PC-9 (cell line): Measurements from ENCODE around the gene KIF2C. TPM values are rescaled to one million over a fixed set of nuclear protein-coding genes. Genes with fewer than 3 reads are reported as not detected.
"Not testable (repeated sequence)": the region's sequence is repeated elsewhere in the genome, so short reads cannot be mapped to it uniquely, and the experiment has no call there.

Source experiments
- BruUV-seq: library from RNA; stranded (reverse); fragments of 400-500 nt; replicated peaks from 2 replicates; lab custom pipeline; 2021; lab: Mats Ljungman, UMichigan
- CTCF ChIA-PET: fragments of 300-600 bp; sonication (Branson Sonifier 250); formaldehyde crosslinking; loops from one replicate; lab custom pipeline; 2022; ENCODE audit warnings: antibody characterized with exemption; lab: Charles Lee
- POLR2A ChIA-PET: fragments of 300-600 bp; sonication (Branson Sonifier 250); formaldehyde crosslinking; loops from one replicate; lab custom pipeline; 2022; ENCODE audit warnings: antibody characterized with exemption; ENCODE audit not compliant: unreplicated experiment; lab: Charles Lee
- DNase-seq, 2 experiments: peaks; one replicate each; pipeline versions ENCODE4 v3.0.0 to v3.0.0-alpha.2; 2015 to 2022; ENCODE audit warnings: mixed read lengths in 1 of 2
- H2AFZ ChIP-seq: fragments of 200-600 bp; sonication (generic); 2 replicates; pipeline ENCODE4 v1.8.1; 2017; ENCODE audit warnings: antibody characterized with exemption
- H3F3A ChIP-seq: fragments of 200-600 bp; sonication (generic); 2 replicates; pipeline ENCODE4 v1.8.1; 2017; ENCODE audit warnings: antibody characterized with exemption, mild to moderate bottlenecking, low read depth; ENCODE audit not compliant: insufficient read depth
- H3K27ac ChIP-seq: fragments of 200-600 bp; sonication (generic); 2 replicates; pipeline ENCODE4 v1.6.1; 2016; ENCODE audit warnings: mixed run types
- H3K27me3 ChIP-seq: fragments of 200-600 bp; sonication (generic); 2 replicates; pipeline ENCODE4 v1.6.1; 2016; ENCODE audit warnings: low read depth, mixed run types; ENCODE audit not compliant: insufficient read depth
- H3K36me3 ChIP-seq: fragments of 200-600 bp; sonication (generic); 2 replicates; pipeline ENCODE4 v1.6.1; 2016; ENCODE audit warnings: low read depth, mixed run types
- H3K4me1 ChIP-seq: fragments of 200-600 bp; sonication (generic); replicated peaks from 2 replicates; pipeline ENCODE4 v1.6.1; 2016; ENCODE audit warnings: mixed run types; ENCODE audit not compliant: insufficient read depth
- H3K4me2 ChIP-seq: fragments of 200-600 bp; sonication (generic); 2 replicates; pipeline ENCODE4 v1.6.1; 2017; ENCODE audit warnings: mixed run types
- H3K4me3 ChIP-seq: fragments of 200-600 bp; sonication (generic); 2 replicates; pipeline ENCODE4 v1.6.1; 2016; ENCODE audit warnings: mixed run types
- H3K79me2 ChIP-seq: fragments of 200-600 bp; sonication (generic); 2 replicates; pipeline ENCODE4 v1.6.1; 2017; ENCODE audit warnings: low read depth, mixed run types
- H3K9me2 ChIP-seq: fragments of 200-600 bp; sonication (generic); 2 replicates; pipeline ENCODE4 v1.8.1; 2017; ENCODE audit warnings: mild to moderate bottlenecking; ENCODE audit not compliant: insufficient read depth
- H3K9me3 ChIP-seq: fragments of 200-600 bp; sonication (generic); 2 replicates; pipeline ENCODE4 v1.8.1; 2016; ENCODE audit warnings: low read depth; ENCODE audit not compliant: insufficient read depth
- H4K20me1 ChIP-seq: fragments of 200-600 bp; sonication (generic); 2 replicates; pipeline ENCODE4 v1.8.1; 2017; ENCODE audit not compliant: insufficient read depth
- EZH2 ChIP-seq: fragments of 200-600 bp; sonication (generic); IDR thresholded peaks from 2 replicates; pipeline ENCODE4 v1.8.0; 2017; ENCODE audit warnings: antibody characterized with exemption, low read depth
- intact Hi-C: fragments of 100-400 bp; cut with micrococcal nuclease; formaldehyde crosslinking; loops from one replicate; pipeline ENCODE4 v1.10.0; 2022; ENCODE audit not compliant: unreplicated experiment
- total RNA-seq: library from RNA; stranded (reverse); gene quantifications from 2 replicates; pipeline ENCODE4 v1.2.3, GENCODE V29; 2021
- TF ChIP-seq, protein P1 (sequence below): fragments of 200-600 bp; sonication (generic); conservative IDR thresholded peaks from 2 replicates; pipeline ENCODE4 v1.6.1; 2017; ENCODE audit warnings: mixed run types, antibody characterized with exemption, mild to moderate bottlenecking, moderate library complexity

KIF2C gene
- total RNA-seq, 1 experiment from 2014 or later = 119 TPM

DNA sequence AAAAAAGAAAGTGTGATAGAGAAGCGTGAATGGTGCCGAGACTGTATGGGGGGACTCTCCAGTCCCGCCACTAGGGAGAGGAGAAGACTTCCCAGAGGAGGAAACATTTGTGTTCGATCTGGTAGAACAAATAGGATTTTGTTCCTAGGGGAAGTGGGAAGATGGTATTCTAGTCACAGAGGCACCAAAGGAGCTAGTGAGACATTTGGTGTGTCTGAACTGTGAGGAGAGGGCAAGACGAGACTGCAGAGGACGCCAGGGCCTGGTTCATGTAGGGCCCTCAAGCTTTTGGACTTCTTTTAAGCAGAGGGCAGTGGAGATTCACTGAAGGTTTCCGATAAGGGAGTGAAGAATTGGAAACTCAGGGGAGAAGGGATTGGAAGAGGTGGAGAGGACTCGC lies 71.6 kb downstream of the KIF2C start:
- Histone ChIP-seq H3K9me3 (no peaks in the 10 kb centered on the region), H3K4me3 (no peak overlapping the region), H2AFZ (no peak overlapping the region), H3K27ac (peak overlapping the region; percentile 17; the same call in 1 of the 2 replicates), H3F3A (peaks cover 68% of the 10 kb centered on the region), H4K20me1 (no peaks in the 10 kb centered on the region), H3K36me3 (no peaks in the 10 kb centered on the region), H3K27me3 (no peaks in the 10 kb centered on the region), H3K9me2 (no peaks in the 10 kb centered on the region), H3K4me1 (peaks cover 72% of the 10 kb centered on the region), H3K4me2 (no peak overlapping the region), H3K79me2 (no peaks in the 10 kb centered on the region; the same call in 1 of the 2 replicates)
- TF ChIP-seq EZH2 = no peak
- TF ChIP-seq, protein P1, sequence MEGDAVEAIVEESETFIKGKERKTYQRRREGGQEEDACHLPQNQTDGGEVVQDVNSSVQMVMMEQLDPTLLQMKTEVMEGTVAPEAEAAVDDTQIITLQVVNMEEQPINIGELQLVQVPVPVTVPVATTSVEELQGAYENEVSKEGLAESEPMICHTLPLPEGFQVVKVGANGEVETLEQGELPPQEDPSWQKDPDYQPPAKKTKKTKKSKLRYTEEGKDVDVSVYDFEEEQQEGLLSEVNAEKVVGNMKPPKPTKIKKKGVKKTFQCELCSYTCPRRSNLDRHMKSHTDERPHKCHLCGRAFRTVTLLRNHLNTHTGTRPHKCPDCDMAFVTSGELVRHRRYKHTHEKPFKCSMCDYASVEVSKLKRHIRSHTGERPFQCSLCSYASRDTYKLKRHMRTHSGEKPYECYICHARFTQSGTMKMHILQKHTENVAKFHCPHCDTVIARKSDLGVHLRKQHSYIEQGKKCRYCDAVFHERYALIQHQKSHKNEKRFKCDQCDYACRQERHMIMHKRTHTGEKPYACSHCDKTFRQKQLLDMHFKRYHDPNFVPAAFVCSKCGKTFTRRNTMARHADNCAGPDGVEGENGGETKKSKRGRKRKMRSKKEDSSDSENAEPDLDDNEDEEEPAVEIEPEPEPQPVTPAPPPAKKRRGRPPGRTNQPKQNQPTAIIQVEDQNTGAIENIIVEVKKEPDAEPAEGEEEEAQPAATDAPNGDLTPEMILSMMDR = no peak
- intact Hi-C loops = no loop called here
- POLR2A ChIA-PET = interaction anchor here (0.6 to 0.7 kb wide), 2 partner anchors 71 to 492 kb away, joined by 4 to 6 read pairs; no protein-coding TSS in a partner anchor
- BruUV-seq = no TSS peak
- no peak for DNase-seq
- CTCF ChIA-PET = interaction anchor here (1.1 kb wide), 1 partner anchor 10 kb away, joined by 5 read pairs; no protein-coding TSS in a partner anchor

DNA sequence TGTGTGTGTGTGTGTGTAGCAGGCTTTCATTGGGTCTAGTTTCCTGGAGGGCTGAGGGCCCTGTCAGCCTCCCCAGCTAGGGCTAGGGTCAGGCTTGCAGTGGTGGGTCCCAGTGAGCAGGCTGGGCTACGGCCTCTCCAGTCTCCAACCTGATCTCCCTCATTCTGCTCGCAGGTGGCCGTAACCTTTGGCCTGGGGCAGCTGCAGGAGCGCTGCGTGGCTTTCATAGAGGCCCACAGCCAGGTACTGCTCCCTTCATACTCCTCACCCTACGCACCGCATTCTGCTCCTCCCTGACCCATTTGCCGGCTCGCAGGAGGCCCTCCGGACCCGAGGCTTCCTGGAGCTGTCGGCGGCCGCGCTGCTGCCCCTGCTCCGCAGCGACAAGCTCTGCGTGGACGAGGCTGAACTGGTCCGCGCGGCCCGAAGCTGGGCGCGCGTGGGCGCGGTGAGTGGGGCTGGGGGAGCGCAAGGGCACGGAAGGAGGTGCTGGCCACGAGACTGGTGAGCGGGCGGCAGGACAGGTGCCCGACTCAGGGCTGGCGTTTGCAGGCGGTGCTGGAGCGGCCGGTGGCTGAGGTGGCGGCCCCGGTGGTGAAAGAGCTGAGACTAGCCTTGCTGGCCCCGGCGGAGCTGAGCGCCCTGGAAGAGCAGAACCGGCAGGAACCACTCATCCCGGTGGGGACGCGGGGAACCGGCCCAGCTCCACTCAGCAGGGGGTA lies 73.3 kb downstream of the KIF2C start:
- Histone ChIP-seq H4K20me1 (no peaks in the 10 kb centered on the region), H3K4me2 (no peak overlapping the region), H3K4me1 (peaks cover 58% of the 10 kb centered on the region), H3K4me3 (no peak overlapping the region), H2AFZ (no peak overlapping the region), H3K9me2 (no peaks in the 10 kb centered on the region), H3F3A (peaks cover 56% of the 10 kb centered on the region), H3K27me3 (no peaks in the 10 kb centered on the region), H3K27ac (no peak overlapping the region), H3K36me3 (no peaks in the 10 kb centered on the region), H3K79me2 (no peaks in the 10 kb centered on the region; the same call in 1 of the 2 replicates), H3K9me3 (no peaks in the 10 kb centered on the region)
- no peak for DNase-seq
- CTCF ChIA-PET = no interaction called here
- BruUV-seq = no TSS peak
- intact Hi-C loops = no loop called here
- no peak for TF ChIP-seq EZH2
- TF ChIP-seq, protein P1 = no peak
- POLR2A ChIA-PET = interaction anchor here (0.7 kb wide), 1 partner anchor 205 kb away, joined by 6 read pairs; no protein-coding TSS in a partner anchor

DNA sequence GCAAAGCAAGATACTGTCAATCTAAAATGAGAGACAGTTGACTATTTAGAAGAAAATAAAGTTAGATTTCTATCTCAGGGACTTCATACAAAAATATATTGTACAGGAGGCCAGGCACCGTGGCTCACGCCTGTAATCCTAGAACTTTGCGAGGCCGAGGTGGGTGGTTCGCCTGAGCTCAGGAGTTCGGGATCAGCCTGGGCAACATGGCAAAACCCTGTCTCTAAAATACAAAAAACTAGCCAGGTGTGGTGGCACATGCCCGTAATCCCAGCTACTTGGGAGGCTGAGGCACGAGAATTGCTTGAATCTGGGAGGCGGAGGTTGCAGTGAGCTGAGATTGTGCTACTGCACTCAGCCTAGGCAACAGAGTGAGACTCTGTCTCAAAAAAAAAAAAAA lies 76.3 kb downstream of the KIF2C start:
- peak overlapping the region; percentile 52; the same call in 1 of the 2 replicates for H3K27ac ChIP-seq
- intact Hi-C loops, BruUV-seq, H3K9me2 ChIP-seq, H3K9me3 ChIP-seq, H3K36me3 ChIP-seq, H4K20me1 ChIP-seq, H3K27me3 ChIP-seq, CTCF ChIA-PET, H3K79me2 ChIP-seq, H2AFZ ChIP-seq, H3K4me3 ChIP-seq, DNase-seq: not testable (repeated sequence)
- peaks cover 43% of the 10 kb centered on the region for H3F3A ChIP-seq
- POLR2A ChIA-PET = interaction anchor here (0.6 kb wide), 1 partner anchor 75 kb away, joined by 12 read pairs; no protein-coding TSS in a partner anchor
- peaks cover 44% of the 10 kb centered on the region for H3K4me1 ChIP-seq
- H3K4me2 ChIP-seq = 0 out of 2 replicates have a peak overlapping the region, but pooled peaks have one; percentile 44
